HG03108 (cell line): ENCODE data around the gene EGFL6.
A peak's percentile ranks its signal among the peaks of the same experiment; 100 is the strongest.
"Not testable (repeated sequence)": the region's sequence is repeated elsewhere in the genome, so short reads cannot be mapped to it uniquely, and the experiment has no call there.

ENCODE experiments used
- ATAC-seq: cut with Tn5 transposase; IDR thresholded peaks from one replicate; pipeline ENCODE4 v1.9.1; 2021; ENCODE audit warnings: moderate library complexity; ENCODE audit not compliant: unreplicated experiment

The EGFL6 gene

GRCh38 chrX:13652287-13652793 is 82.9 kb downstream of the EGFL6 start:
- no peak for ATAC-seq

GRCh38 chrX:13652850-13653693 is 83.7 kb downstream of the EGFL6 start, which contains the start of gene TCEANC:
Gene TCEANC, plus strand, starts transcription at chrX:13653141. Its CDS starts 9,368 bp downstream, at chrX:13662509.
- ATAC-seq: peak; percentile 95

- no peak for ATAC-seq
These were observed 84.7 kb downstream of the EGFL6 start for GRCh38 chrX:13654116-13654515.

- ATAC-seq: no peak
These were observed 86.3 kb downstream of the EGFL6 start for GRCh38 chrX:13655674-13656073.

GRCh38 chrX:13658602-13659001 is 89.2 kb downstream of the EGFL6 start:
- peak; percentile 43 for ATAC-seq

GRCh38 chrX:13659063-13659462 is 89.7 kb downstream of the EGFL6 start:
- ATAC-seq: no peak

- ATAC-seq: no peak
These were observed 92.4 kb downstream of the EGFL6 start for GRCh38 chrX:13661735-13662288.

- ATAC-seq: no peak
These were observed 93.0 kb downstream of the EGFL6 start for GRCh38 chrX:13662355-13662791.

DNA sequence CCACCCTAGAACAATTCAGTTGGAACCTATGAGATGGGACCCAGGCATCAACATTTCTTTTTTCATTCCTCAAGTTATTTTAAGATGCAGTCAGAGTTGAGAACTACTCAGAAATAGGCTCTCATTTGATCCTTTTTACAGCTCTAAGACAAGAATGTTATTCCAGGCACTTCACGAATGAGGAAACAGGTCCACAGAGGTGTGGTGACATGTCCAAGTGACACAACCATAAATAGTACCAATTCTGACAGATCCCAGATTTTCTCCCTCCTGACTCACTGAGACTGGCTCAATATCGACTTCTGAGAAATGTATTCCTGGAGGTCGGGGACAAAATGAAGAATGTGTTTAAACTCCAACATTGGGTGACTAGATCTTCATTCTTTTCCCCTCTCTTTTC is 94.6 kb downstream of the EGFL6 start:
- no peak for ATAC-seq

DNA sequence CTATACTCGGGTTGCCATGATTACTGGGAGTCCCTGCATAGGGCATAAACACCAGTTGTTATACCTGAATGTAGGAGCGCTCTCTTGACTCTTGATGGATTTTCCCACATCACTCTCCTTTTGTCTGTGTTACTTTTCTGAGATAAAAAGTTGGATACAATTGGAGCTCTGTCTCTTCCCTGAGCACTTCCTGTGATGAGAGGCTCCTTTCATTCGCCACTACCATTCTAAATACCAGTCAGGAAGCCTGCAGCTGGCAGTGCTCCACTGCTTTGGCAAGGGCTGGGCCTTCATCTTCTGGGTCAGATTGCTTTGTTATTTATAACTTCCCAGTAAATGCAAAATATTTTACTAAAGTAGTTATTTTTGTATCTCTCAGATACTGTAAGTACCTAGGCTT is 97.4 kb downstream of the EGFL6 start:
- ATAC-seq: no peak

DNA sequence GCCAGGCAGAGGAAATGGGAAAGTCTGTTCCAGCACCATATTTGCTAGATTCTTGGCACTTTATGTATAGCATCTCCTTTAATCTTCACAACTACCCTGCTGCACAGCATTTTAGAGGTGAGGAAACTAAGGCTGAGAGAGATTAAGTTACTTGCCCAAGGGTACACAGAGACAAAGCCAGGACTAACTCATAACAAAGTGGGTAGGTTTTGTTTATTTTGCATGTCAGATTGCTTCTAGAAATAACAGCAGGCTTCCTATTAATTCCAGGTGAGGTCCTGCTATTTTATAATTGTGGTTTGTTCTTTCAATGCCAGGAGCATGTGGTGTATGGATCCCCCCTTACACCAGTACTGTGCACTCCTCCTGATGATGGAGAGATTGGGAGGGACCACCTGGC is 98.5 kb downstream of the EGFL6 start:
- ATAC-seq: no peak

DNA sequence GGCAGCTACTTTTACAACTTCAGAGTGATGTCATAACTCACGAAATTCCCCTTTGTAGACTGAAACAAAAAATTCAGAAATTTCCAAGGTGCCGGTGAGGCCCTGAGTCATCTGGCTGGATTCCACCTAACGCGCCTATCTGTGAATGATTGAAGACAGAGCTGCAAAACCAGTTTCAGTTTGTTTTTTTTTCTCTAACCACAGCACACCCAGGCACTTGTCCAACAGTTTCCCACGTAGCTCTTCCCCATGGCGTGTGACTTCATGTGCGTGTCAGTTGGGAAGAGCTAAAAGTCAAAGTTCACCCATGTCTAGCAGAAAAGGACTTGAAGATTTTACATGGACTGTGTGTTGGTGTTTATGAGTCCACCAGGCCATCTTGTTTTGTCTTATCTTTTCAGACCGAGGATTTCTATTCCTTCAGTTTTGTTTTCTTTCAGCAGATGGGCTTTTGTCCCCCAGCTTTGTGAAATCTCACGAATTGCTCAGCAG is 99.9 kb downstream of the EGFL6 start:
- peak; percentile 80 for ATAC-seq

- not testable (repeated sequence) for ATAC-seq
These were observed 100.4 kb downstream of the EGFL6 start for GRCh38 chrX:13669755-13670154.

DNA sequence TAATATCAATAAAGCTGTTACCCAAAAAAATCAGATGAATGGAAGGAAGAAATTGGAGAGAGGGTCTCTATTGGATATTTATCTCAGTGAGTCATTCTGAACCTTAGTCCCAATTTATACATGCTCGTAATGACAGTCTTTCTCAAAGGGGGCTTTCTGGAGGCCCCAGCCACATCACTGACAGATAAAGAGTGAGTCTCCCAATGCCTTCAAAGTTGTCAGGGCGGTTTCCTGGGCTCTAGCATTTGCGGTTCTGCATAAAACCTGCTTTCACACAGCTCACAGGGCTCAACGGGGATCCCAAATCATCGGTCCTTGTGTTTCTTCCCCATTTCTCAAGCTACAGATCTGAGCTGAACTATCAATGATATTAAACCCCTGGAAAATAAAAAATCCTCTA is 100.8 kb downstream of the EGFL6 start:
- no peak for ATAC-seq

DNA sequence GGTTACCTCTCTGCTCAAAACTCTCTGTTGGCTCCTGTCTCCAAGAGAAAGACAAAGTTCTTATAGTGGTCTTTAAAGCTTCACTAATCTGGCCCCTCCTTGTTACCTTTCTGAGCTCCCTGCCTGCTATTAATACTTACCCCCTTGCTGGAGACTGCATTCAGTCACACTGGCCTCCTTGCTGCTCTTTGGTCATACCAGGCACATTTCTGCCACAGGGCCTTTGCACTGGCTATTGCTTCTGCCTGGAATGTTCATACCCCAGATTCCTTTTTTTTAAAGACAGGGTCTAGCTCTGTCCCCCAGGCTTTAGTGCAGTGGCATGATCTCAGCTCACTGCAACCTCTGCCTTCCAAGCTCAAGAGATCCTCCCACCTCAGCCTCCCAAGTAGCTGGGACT is 103.6 kb downstream of the EGFL6 start:
- no peak for ATAC-seq

DNA sequence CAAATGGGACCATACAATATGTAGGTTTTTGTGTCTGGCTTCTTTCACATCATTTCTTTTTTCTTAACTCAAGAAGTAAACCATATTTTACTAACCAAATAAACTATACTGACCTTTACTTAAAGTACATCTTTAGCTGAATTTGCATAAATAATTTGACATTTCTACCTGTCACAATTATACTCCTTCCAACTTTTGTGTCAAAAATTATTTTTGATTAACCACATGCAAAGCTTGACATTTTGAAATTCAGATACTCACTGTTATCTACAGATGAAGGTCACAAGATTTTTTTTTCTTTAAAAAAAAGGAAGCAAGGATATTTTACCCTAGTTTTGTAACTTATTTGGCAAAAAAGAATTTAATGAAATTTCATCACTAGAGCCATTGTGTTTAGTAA is 107.5 kb downstream of the EGFL6 start:
- no peak for ATAC-seq

GRCh38 chrX:13679700-13680099 is 110.3 kb downstream of the EGFL6 start:
- not testable (repeated sequence) for ATAC-seq

- ATAC-seq: no peak
These were observed 112.2 kb downstream of the EGFL6 start for GRCh38 chrX:13681595-13681994.
